Gastroesophageal sphincter (tissue), 3 donors: ENCODE results near the gene TMEM201.

Source experiments
- EP300 ChIP-seq: sonication (generic); formaldehyde crosslinking; IDR thresholded peaks from one replicate; pipeline ENCODE4 v1.6.1; 2017; ENCODE audit warnings: antibody characterized with exemption, mild to moderate bottlenecking
- POLR2A ChIP-seq, 2 donors: fragments of 450-650 bp; IDR thresholded peaks; one replicate each; pipeline ENCODE4 v1.6.1; 2017; ENCODE audit warnings: antibody characterized with exemption in 2 of 2, mild to moderate bottlenecking in 2 of 2, moderate library complexity in 1 of 2
- TF ChIP-seq, protein P1 (sequence below), 4 experiments: fragments of 200-600 bp in 2 of 4; fragments of 450-650 bp in 2 of 4; sonication (generic) in 1 of 4; IDR thresholded peaks; one replicate each; pipeline ENCODE4 v1.5.1; 2017 to 2019; ENCODE audit warnings: antibody characterized with exemption in 4 of 4, mild to moderate bottlenecking in 2 of 4, moderate library complexity in 2 of 4

DNA sequence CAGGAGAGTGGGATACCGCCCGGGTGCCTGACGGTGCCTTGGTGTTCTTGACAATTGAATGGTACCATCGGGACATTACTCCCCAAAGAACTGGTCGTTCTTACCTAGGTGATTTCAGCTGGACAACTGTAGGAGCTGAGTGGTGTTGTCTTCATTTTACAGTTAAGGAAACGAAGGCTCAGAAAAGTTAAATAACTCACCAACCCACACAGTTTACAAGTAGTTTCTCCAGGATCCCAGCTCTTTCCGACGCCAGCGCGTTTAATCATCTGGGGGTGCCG is 64.4 kb downstream of the TMEM201 start:
- TF ChIP-seq POLR2A (IDR thresholded peaks at IDR 0.05) (no peak), EP300 (no peak)
- TF ChIP-seq, protein P1, sequence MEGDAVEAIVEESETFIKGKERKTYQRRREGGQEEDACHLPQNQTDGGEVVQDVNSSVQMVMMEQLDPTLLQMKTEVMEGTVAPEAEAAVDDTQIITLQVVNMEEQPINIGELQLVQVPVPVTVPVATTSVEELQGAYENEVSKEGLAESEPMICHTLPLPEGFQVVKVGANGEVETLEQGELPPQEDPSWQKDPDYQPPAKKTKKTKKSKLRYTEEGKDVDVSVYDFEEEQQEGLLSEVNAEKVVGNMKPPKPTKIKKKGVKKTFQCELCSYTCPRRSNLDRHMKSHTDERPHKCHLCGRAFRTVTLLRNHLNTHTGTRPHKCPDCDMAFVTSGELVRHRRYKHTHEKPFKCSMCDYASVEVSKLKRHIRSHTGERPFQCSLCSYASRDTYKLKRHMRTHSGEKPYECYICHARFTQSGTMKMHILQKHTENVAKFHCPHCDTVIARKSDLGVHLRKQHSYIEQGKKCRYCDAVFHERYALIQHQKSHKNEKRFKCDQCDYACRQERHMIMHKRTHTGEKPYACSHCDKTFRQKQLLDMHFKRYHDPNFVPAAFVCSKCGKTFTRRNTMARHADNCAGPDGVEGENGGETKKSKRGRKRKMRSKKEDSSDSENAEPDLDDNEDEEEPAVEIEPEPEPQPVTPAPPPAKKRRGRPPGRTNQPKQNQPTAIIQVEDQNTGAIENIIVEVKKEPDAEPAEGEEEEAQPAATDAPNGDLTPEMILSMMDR (IDR thresholded peaks at IDR 0.05): no peak
